HS-5 (cell line): ENCODE results near the gene PTGR1.
"Not testable (repeated sequence)": the region's sequence is repeated elsewhere in the genome, so short reads cannot be mapped to it uniquely, and the experiment has no call there.

Source experiments
- DNase-seq: peaks from one replicate; pipeline ENCODE4 v3.0.0-alpha.2; 2012; ENCODE audit warnings: low read depth

The PTGR1 gene

GRCh38 chr9:111599092-111599954 is at the start of gene PTGR1:
PTGR1 (minus strand) TSS chr9:111599647; CDS start chr9:111597422, 2,225 bp downstream.
- peak; percentile 56 for DNase-seq

GRCh38 chr9:111649016-111649415 is 49.6 kb upstream of the PTGR1 start:
- DNase-seq, result no peak

- no peak for DNase-seq
These were observed 48.6 kb upstream of the PTGR1 start for GRCh38 chr9:111648066-111648465.

DNA sequence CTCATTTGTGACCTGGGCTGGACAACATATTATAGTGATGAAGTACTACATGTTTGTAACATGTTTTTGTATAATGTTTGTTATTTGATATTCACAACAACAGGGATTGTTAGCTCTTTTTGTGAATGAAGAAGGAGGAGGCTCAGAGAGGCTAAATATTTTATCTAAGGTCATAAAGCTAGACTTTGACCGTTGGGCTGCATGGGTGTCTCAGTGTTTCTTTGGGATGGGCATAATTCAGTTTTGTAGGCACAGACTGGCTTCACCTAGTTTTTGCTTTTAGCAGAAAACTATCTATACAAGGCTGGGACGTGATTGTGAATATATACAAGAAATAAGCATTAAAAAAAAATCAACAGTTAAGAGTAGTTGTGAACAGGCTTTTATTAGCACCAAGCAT is 47.0 kb upstream of the PTGR1 start:
- DNase-seq, result no peak

GRCh38 chr9:111645806-111646205 is 46.4 kb upstream of the PTGR1 start:
- DNase-seq, result no peak

- DNase-seq, result no peak
These were observed 44.8 kb upstream of the PTGR1 start for GRCh38 chr9:111644195-111644772.

DNA sequence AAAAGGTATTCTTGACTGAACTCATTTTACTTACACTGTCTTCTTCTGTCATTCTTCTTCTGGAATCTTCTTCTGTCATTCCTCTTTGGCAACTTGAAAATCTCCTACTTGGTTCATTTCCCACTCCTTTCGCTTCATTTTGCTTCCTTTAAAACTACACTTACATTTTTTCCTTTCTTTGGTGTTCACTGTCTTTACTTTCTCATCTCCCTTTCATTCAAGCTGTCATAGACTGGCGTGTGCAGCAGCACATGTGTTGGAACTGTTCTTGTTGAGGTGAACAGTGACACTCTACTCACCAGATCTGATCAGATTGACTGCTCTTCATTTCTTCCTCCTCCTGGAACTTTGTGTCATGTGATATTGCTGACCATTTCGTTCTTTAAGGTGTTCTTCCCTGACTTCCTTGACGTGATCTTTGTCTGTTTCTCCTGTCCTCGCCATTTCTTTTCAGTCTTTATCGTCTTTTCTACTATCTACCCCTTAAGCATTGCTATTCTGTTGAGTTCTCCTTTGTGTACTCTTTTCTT is 38.0 kb upstream of the PTGR1 start:
- DNase-seq, result no peak

- no peak for DNase-seq
These were observed 35.4 kb upstream of the PTGR1 start for GRCh38 chr9:111634860-111635259.

DNA sequence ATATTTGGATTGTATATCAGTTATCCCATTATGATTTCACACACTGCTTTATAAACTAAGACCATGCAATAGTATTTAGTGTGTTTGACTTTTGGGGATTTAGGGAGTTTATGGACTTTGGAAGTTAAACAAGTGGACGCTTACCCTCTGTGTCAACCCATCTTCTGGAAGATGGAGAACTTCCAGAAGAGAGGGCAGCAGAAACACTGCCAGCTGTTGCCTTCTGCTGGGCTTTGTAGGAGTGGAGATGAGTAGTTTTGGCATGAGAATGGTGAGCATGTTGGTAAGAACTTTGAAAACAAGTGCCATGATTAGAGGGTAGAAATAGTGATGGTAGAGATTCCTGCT is 33.9 kb upstream of the PTGR1 start:
- DNase-seq, result no peak

GRCh38 chr9:111632695-111633388 is 33.4 kb upstream of the PTGR1 start:
- DNase-seq, result no peak

- DNase-seq, result no peak
These were observed 32.6 kb upstream of the PTGR1 start for GRCh38 chr9:111632060-111632459.

DNA sequence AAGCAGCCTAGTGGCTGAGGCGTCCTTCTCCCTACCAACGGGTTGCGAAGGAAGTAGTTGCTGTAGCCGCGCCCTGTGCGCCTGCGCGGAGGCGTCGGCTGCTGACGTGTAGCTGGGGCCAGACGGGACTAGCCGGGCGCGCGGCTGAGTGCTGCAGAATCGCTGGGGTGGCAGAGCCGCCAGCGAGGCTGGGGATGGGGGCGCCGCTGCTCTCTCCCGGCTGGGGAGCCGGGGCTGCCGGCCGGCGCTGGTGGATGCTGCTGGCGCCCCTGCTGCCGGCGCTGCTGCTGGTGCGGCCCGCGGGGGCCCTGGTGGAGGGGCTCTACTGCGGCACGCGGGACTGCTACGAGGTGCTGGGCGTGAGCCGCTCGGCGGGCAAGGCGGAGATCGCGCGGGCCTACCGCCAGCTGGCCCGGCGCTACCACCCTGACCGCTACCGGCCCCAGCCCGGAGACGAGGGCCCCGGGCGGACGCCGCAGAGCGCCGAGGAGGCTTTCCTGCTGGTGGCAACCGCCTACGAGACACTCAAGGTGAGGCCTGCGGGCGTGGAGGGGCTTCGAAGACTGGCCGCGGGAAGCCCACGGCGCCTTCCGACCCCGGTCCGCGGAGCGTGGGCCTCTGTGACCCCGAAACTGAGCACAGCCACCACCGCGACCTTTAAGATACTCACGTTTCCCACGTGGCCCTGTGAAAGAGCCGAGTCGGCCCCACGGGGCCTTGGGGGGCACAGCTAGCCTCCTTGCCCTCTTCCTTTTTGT is 31.9 kb upstream of the PTGR1 start, which contains the start of gene DNAJC25:
Gene DNAJC25, plus strand, starts transcription at position 121 of the 758 bp plus-strand sequence. Its CDS starts 74 bp downstream, at position 195.
- peak; percentile 92 for DNase-seq

DNA sequence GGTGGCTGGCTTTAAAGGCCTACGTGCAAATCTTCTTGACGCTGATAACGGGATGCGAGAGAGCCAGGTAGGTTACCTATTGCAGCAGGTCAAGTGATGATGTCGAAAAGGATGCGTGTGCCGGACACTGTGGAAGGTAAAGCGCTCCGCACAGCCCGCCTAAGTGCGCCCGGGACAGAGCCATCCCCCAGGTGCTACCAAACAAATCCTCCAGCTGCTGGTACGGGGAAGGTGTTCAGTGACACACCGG is 31.4 kb upstream of the PTGR1 start:
- no peak for DNase-seq

DNA sequence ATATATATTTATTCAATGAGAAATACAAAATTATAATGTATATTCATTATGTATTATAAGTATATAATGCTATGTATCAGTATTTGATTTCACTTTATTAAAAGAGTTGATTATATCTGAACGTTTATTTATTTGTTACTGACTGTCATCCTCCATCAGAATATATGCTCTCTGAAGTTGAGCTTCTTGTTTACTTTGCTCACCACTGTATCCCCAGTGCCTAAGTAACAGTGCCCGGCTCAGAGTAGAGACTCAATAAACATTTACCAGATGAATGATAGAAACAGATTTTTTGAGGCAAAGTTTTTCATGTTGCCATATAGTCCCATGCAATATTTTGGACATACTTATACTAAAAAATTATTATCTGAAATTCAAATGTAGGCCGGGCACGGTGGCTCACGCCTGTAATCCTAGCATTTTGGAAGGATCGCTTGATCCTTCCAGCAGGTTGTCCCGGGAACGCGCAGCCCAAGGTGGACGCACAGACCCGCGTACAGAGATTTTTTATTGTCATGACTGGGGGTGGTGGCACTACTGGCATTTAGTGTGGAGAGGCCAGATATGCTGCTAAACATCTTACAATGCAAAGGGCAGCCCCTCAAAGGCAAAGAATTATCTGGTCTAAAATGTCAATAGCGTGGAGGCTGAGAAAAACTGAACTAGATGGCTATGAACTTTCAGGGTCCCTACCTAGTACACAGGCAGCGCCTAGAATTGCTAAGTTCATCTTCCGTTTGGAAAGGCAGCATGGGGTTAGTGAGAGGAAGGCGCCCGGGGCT is 30.9 kb upstream of the PTGR1 start:
- DNase-seq, result no peak

DNA sequence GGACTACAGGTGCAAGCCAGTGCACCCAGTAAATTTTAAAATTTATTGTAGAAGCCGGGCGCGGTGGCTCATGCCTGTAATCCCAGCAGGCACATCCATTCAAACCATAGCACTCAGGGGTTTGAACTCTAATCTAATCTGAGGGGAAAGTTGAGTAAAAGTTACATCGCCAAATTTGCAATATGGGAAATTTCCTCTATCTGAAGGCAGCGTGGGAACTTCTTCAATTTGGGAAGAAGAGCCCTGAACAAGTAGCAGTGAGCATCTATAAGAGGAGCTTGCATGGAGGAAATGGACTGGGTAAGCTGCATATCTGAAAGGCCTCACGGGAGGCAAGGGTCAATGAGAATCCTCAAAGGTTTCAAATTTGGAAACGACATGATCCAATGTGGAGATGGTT is 29.0 kb upstream of the PTGR1 start:
- no peak for DNase-seq

- no peak for DNase-seq
These were observed 28.0 kb upstream of the PTGR1 start for GRCh38 chr9:111627260-111627963.

- peak; percentile 80 for DNase-seq
These were observed 23.2 kb upstream of the PTGR1 start for GRCh38 chr9:111622626-111623025.

GRCh38 chr9:111621895-111622480 is 22.5 kb upstream of the PTGR1 start:
- no peak for DNase-seq

DNA sequence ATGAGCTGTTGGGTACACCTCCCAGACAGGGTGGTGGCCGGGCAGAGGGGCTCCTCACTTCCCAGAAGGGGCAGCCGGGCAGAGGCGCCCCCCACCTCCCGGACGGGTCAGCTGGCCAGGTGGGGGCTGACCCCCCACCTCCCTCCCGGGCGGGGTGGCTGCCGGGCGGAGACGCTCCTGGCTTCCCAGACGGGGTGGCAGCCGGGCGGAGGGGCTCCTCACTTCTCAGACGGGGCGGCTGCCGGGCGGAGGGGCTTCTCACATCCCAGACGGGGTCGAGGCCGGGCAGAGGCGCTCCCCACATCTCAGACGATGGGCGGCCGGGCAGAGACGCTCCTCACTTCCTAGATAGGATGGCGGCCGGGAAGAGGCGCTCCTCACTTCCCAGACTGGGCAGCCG is 17.9 kb upstream of the PTGR1 start:
- DNase-seq, result not testable (repeated sequence)

- no peak for DNase-seq
These were observed 16.5 kb upstream of the PTGR1 start for GRCh38 chr9:111615928-111616327.
